Hepatocyte (in vitro differentiated cells): Measurements from ENCODE around the gene NUMA1.

Experiments
- EZH2 ChIP-seq: fragments of 200-600 bp; sonication (generic); IDR thresholded peaks from 2 replicates; pipeline ENCODE4 v1.6.1; 2016; ENCODE audit warnings: antibody characterized with exemption, mild to moderate bottlenecking, borderline replicate concordance
- EZH2phosphoT487 ChIP-seq: fragments of 200-600 bp; sonication (generic); IDR thresholded peaks from one replicate; pipeline ENCODE4 v1.6.1; 2018; ENCODE audit warnings: antibody characterized with exemption, mild to moderate bottlenecking, low read depth, moderate library complexity; ENCODE audit not compliant: unreplicated experiment, severe bottlenecking
- TF ChIP-seq, protein P1 (sequence below): fragments of 200-600 bp; sonication (generic); IDR thresholded peaks from 2 replicates; pipeline ENCODE4 v1.5.1; 2016; ENCODE audit warnings: antibody characterized with exemption, mild to moderate bottlenecking; ENCODE audit not compliant: poor library complexity

DNA sequence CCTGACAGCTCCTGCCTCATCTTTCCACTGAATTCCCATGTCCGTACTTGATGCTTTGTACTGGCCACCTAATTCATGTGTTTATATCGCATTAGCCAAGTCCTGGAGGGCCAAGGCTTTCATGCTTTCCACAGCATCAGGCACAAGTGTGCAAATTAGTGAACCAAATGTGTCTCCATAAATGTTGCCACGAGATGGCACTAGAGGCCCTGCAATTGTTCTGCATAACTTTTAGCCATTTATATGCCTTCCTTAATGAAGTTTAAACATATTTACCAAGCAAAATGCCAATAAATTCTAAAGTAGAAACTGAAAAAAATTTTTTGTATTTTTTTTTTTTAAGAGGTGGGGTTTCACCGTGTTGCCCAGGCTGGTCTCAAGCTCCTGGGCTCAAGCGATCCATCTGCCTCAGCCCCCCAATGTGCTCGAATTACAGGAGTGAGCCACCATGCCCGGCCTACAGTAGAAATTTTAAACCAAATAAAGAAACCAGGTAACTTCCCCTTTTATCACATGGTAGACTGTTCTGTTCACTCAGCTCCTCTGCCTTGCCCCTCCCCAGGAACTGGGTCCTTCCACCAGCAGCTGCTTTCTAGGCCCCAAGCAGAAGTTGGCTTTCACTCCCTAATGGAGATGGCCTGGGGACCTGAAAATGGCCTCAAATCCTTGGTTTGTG is 102.5 kb downstream of the NUMA1 start:
- TF ChIP-seq EZH2phosphoT487 (no peak), EZH2 (no peak)
- TF ChIP-seq, protein P1, sequence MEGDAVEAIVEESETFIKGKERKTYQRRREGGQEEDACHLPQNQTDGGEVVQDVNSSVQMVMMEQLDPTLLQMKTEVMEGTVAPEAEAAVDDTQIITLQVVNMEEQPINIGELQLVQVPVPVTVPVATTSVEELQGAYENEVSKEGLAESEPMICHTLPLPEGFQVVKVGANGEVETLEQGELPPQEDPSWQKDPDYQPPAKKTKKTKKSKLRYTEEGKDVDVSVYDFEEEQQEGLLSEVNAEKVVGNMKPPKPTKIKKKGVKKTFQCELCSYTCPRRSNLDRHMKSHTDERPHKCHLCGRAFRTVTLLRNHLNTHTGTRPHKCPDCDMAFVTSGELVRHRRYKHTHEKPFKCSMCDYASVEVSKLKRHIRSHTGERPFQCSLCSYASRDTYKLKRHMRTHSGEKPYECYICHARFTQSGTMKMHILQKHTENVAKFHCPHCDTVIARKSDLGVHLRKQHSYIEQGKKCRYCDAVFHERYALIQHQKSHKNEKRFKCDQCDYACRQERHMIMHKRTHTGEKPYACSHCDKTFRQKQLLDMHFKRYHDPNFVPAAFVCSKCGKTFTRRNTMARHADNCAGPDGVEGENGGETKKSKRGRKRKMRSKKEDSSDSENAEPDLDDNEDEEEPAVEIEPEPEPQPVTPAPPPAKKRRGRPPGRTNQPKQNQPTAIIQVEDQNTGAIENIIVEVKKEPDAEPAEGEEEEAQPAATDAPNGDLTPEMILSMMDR, result peak; percentile 75
